ENCODE data around the gene CARS1.

DNA sequence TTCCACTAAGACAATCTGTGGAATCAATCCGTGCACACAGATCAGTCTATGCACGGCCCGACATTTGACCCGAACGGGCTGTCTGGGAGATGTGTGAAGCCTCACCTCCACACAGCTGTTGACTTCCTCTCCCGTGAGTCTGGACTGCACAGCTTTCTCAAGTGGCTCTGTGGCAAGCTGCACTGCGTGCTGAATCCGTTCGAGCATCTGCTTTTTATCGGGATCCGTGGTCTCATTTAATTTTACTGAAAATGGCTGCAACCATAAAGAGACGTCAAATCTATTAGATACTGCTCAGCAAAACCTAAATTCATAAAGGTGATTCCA is 19.3 kb downstream of the CARS1 start:
- no peak for TF ChIP-seq CTCF (IDR thresholded peaks at IDR 0.05)
- no peak for TF ChIP-seq POLR2A (IDR thresholded peaks at IDR 0.05)
- TF ChIP-seq POLR2AphosphoS5 (IDR thresholded peaks at IDR 0.05): no peak
